ENCODE results near the gene CCDC85A.
"Not testable (repeated sequence)": the region's sequence is repeated elsewhere in the genome, so short reads cannot be mapped to it uniquely, and the experiment has no call there.

CCDC85A gene
- 0 to 0.66 (median 0.10) reads per million in 17 experiments for total RNA-seq

DNA sequence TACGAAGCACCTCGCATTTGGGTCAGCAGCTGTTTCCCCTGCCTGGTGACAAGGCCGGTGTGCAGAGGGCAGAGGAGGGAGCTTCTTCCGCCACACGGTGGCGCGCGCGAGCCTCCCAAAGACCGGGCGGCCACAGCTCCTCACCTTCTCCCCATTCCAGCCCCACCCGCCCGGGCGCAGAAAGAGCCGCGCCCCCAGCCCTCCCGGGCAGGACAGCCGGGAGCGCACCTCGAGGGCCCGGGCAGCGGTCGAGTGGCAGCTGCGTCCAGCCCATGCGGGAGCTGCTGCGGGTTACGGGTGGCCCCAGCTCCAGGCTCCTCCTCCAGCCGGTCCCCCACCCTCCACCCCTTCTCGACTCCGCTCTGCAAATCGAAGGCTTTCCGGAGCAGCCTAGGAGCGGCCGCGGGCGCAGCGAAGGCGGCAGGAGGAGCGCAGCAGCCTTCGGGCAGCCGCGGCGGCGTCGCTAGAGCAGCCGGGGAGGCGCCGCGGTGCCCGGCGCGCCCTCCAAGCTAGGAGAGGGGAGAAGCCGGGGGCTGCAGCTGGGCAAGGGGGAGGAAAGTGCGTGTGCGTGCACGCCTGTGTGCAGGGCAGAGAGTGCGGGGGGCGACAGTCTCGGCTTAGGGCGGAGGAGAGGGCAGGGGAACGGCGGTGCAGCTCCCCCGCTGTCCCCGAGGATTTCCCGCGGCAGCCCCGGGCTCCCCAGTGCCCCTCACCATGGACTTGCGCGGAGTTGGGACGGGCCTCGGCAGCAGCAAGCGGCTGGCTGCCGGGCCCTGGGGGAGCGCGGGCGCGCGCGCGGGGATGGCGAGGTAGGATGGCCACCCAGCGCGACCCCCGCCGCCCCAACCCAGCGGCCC lies at the start of gene CCDC85A:
CCDC85A (plus strand) TSS at position 348 of the 857 bp plus-strand sequence. CDS start 635 bp downstream, outside the sequence.
- peak; percentile 77 to 91 (median 85) for DNase-seq

GRCh38 chr2:56134861-56135260 lies 48.9 kb upstream of the CCDC85A start:
- DNase-seq = no peak

- DNase-seq = not testable (repeated sequence)
These were observed 41.2 kb upstream of the CCDC85A start for GRCh38 chr2:56142497-56143061.

DNA sequence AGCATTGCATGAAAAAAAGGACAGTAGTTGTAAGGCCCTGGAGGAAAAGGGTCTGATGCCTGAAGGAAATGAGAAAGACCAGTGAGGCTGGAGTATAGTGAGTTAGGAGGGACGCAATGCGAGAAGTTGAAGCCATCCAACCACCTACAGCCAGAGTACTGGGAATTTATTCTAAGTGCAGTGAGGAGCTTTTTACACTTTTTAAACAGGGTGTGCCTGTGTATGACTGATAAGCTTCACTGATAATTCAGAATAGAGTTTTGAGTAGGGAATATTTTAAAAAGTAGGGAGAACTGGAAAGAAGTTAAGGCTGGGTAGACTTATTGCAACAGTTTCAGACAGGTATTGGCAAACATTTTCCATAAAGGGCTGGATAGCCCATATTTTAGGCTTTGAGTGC lies 35.9 kb upstream of the CCDC85A start:
- no peak for DNase-seq

DNA sequence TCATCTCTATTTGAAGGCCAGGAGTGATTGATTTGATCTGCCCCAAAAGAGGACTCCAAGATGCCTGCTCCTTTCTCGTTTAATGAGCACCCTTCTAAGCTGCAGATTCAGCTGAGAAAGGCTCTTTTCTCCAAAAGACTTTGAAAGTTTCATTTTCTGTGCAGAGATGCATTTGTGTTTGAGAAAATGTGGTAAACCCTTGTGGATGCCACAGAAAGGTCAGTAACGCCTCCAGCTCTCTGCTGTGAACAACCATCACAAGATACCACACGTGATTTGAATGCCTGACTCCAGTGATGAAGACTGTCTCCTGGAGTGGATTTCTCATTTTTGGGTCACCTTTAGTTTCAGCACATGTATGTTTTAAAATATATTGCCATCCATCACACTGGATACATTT lies 35.0 kb upstream of the CCDC85A start:
- DNase-seq = no peak

DNA sequence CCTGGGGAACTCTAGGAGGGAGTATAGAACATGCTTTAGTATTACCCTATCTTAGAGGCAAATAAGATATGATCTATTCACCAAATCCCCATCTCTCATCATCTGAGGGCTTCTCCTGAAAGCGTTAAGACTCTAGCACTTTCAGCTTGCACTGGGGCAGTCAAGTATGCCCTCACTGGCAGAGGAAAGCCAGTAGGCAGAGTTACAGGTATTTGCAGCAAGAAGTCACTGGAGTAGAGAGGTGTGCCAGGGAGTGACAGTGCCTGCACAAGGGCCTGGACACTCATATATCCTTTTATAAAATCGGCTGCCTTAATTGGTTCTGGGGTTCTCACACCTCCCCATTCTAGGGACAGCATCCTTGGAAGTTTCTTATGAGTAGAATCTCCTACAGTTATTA lies 31.9 kb upstream of the CCDC85A start:
- no peak for DNase-seq

GRCh38 chr2:56155188-56155587 lies 28.6 kb upstream of the CCDC85A start:
- DNase-seq = no peak

DNA sequence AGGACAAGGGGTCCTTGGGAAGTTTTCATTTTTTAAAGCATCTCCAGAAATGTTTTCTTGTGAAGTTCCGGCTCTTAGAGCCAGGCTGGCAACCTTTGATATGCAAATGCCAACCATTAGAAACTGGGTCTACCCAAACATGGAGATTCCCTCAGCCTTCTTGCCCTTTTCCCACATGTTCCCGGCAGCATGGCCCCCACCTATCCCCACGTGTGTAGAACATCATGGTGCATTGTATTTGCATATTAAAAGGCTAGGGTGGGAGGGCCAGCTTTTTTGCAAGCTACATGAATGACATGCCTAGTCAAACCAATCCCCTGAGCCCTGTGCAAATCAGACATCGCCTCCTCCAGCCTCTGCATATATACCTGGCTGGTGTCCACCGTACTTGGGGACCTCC lies 23.9 kb upstream of the CCDC85A start:
- DNase-seq = not testable (repeated sequence)

GRCh38 chr2:56167616-56168562 lies 15.9 kb upstream of the CCDC85A start:
- DNase-seq = no peak

DNA sequence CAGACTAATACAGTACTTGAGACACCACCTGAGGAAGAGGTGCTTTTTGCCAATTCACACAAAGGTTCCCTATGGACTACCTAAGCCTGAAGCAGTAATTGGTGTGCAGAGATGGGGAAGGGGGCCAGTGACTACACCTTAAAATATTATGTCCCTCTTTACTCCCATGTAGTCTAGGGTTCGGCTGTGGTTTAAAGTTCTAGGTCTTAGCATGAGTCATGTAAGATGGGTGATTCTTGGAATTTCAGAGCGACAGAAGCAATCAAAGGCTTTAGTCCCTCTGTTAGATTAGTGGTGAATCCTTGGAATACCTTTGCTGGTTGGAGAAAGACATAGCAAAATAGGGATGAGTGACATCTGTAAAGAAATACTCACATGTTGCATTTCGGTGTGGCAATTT lies 14.3 kb upstream of the CCDC85A start:
- no peak for DNase-seq

GRCh38 chr2:56170504-56170903 lies 13.3 kb upstream of the CCDC85A start:
- DNase-seq = no peak

DNA sequence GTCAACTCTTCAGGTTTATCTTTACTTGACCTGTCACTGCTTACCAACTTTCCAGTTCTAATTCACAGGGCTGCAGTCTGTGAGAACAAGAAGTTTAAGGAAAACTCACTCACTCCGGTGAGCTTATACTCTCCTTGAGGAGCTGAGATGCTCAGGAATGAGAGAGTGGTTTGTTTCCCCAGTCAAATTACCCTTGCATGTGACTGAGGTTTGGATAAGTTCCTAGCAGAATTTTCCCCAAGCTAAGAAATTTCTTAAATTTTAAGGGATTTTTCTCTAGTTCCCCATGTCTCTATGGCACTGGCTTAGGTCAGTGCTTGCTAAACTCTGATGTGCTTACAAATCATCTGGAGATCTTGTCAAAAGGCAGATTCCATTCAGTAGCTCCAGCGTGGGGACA lies 12.8 kb upstream of the CCDC85A start:
- DNase-seq = no peak

- DNase-seq = no peak
These were observed 8.0 kb upstream of the CCDC85A start for GRCh38 chr2:56175779-56176178.

- no peak for DNase-seq
These were observed 6.2 kb upstream of the CCDC85A start for GRCh38 chr2:56177420-56178220.

DNA sequence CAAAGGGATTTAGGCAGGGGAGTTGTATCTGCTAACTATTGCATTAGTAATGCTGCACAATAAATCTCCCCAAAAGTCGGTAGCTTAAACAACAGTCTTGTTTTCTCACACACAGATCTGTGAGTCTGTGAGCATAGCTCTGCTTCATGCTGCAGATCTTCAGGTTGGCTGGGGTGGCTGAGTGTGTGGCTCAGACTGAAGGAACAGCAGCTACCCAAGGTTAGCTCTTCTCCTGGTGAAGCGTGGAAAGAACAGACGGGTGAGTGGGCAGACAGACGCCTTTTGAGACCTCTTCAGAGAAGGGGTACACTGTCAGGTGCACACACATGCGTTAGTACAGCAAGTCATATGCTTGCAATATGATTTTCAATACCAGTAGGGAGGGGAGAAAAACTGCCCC lies 3.9 kb upstream of the CCDC85A start:
- no peak for DNase-seq

DNA sequence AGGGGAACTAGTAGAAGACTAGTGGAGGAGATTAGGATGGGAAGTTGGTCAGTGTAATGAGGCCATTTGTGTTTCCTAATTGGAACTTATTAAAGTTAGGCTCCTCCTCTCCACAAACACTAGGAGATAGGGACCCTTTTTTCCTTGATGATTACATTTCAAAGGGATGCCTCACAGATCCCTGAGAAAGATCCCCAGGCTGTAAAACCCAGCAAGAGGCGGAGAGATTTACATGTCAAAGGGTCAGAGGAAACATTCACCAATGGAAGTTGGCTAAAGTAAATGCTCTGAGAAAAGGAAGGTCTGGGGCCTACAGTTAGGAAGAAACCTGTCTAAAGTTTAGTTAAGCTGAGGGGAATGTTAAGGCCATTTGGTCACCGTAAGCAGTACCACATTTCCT lies 1.4 kb upstream of the CCDC85A start:
- DNase-seq = no peak

DNA sequence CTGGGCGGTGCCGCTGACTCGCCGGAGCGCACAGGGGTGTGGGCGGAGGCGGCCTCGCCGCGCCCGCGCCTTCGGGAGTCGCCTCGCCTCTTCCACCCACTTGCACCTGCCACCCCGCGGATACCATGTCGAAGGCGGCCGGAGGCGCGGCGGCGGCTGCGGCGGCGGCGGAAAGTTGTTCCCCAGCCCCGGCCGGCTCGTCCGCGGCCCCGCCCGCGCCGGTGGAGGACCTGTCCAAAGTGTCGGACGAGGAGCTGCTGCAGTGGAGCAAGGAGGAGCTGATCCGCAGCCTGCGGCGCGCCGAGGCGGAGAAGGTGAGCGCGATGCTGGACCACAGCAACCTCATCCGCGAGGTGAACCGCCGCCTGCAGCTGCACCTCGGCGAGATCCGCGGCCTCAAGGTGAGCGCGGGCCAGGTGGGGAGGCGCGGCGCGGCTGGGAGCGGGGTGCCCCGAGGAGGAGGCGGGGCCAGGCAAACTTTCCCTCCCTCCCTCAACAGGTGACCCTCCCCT lies 766 bp downstream of the CCDC85A start:
- peak in 2 of 4 experiments; percentile 28 for DNase-seq

GRCh38 chr2:56185101-56185581 lies 1.4 kb downstream of the CCDC85A start:
- DNase-seq = peak in 3 of 4 experiments; percentile 9 to 33 (median 23)

- DNase-seq = peak; percentile 32 to 64 (median 52)
These were observed 1.8 kb downstream of the CCDC85A start for GRCh38 chr2:56185582-56186046.

GRCh38 chr2:56191617-56192016 lies 7.8 kb downstream of the CCDC85A start:
- DNase-seq = peak in 3 of 4 experiments; percentile 3 to 12 (median 4)

- no peak for DNase-seq
These were observed 9.0 kb downstream of the CCDC85A start for GRCh38 chr2:56192664-56193305.
